HepG2 (cell line): ENCODE results near the gene HDGF. TPM values are rescaled to one million over a fixed set of nuclear protein-coding genes. Genes with fewer than 3 reads are reported as not detected.

ENCODE experiments used
- ATAC-seq: fragments of 200-7000 bp; cut with Tn5 transposase; 3 replicates; pipeline ENCODE4 v1.9.1; 2020; ENCODE audit warnings: mild to moderate bottlenecking, moderate library complexity
- BruUV-seq: library from RNA; stranded (reverse); fragments of 400-500 nt; replicated peaks from 2 replicates; lab custom pipeline; 2021; lab: Mats Ljungman, UMichigan
- CTCF ChIA-PET: fragments of 300-600 bp; formaldehyde crosslinking; extraction: SDS; loops from one replicate; lab custom pipeline; 2021; ENCODE audit warnings: low total read pairs, inconsistent platforms, low intra/inter-chr PET ratio; lab: Yijun Ruan, JAX
- POLR2A ChIA-PET: fragments of 350-600 bp; sonication (Branson Sonifier 250); formaldehyde crosslinking; loops from one replicate; lab custom pipeline; 2020; ENCODE audit warnings: antibody characterized with exemption, inconsistent platforms; lab: Yijun Ruan, JAX
- DNase-seq: peaks from one replicate; pipeline ENCODE4 v3.0.0-alpha.2; 2015; ENCODE audit warnings: low spot score
- FAIRE-seq: peaks from 3 replicates; lab custom pipeline; 2011; peaks lifted over from hg19 to GRCh38; lab: Jason Lieb, UNC
- H2AFZ ChIP-seq: one replicate; pipeline ENCODE4 v1.6.1; 2011; ENCODE audit warnings: low read length, inconsistent platforms
- H3K27ac ChIP-seq: fragments of 300-600 bp; 3 replicates; pipeline ENCODE4 v1.8.0; 2011; ENCODE audit warnings: mixed run types, mild to moderate bottlenecking, mixed read lengths, low read length, inconsistent platforms; ENCODE audit not compliant: insufficient read depth; ENCODE audit errors: extremely low read length
- H3K27me3 ChIP-seq, 2 experiments: fragments of 200-600 bp in 1 of 2; 2 replicates in 1 of 2; 3 replicates in 1 of 2; pipeline versions ENCODE4 v1.6.0 to v1.8.0; 2011; ENCODE audit warnings: low read length in 2 of 2, mild to moderate bottlenecking in 2 of 2, moderate library complexity in 2 of 2, inconsistent platforms in 1 of 2; ENCODE audit not compliant: insufficient read depth in 2 of 2, control insufficient read depth in 1 of 2
- H3K36me3 ChIP-seq, 2 experiments: fragments of 200-600 bp in 1 of 2; replicated peaks in 1 of 2; 2 replicates in 1 of 2; 3 replicates in 1 of 2; pipeline versions ENCODE4 v1.5.1 to v1.8.0; 2011; ENCODE audit warnings: low read length in 2 of 2, inconsistent platforms in 1 of 2; ENCODE audit not compliant: insufficient read depth in 2 of 2, control insufficient read depth in 1 of 2
- H3K4me1 ChIP-seq: 2 replicates; pipeline ENCODE4 v1.5.1; 2012; ENCODE audit warnings: low read length, inconsistent platforms; ENCODE audit not compliant: insufficient read depth
- H3K4me2 ChIP-seq: 2 replicates; pipeline ENCODE4 v1.6.0; 2011; ENCODE audit warnings: low read depth, low read length, inconsistent platforms
- H3K4me3 ChIP-seq, 3 experiments: fragments of 200-600 bp in 1 of 3; sonication (generic), shearing (Covaris generic) in 1 of 3; replicated peaks in 1 of 3; 2 replicates each; pipeline ENCODE4 v1.5.1; 2011 to 2016; ENCODE audit warnings: low read length in 3 of 3, inconsistent platforms in 2 of 3, low read depth in 2 of 3, mild to moderate bottlenecking in 2 of 3, control low read depth in 1 of 3, mixed read lengths in 1 of 3; ENCODE audit not compliant: insufficient read depth in 1 of 3
- H3K79me2 ChIP-seq: one replicate; pipeline ENCODE4 v1.6.1; 2011; ENCODE audit warnings: low read length, inconsistent platforms; ENCODE audit not compliant: insufficient read depth
- H3K9ac ChIP-seq: 2 replicates; pipeline ENCODE4 v1.6.0; 2011; ENCODE audit warnings: mild to moderate bottlenecking, low read depth, low read length, inconsistent platforms; ENCODE audit not compliant: insufficient read depth
- H3K9me3 ChIP-seq: 2 replicates; pipeline ENCODE4 v1.5.1; 2012; ENCODE audit warnings: mild to moderate bottlenecking, low read length
- H4K20me1 ChIP-seq: 2 replicates; pipeline ENCODE4 v1.6.0; 2011; ENCODE audit warnings: inconsistent platforms, mild to moderate bottlenecking, low read length, moderate library complexity; ENCODE audit not compliant: insufficient read depth
- ASH2L ChIP-seq: fragments of 300-600, 200-600 bp; sonication (generic); IDR thresholded peaks from 2 replicates; pipeline ENCODE4 v1.7.0; 2017; ENCODE audit warnings: low read depth, mild to moderate bottlenecking, moderate library complexity, mixed read lengths, low read length; ENCODE audit not compliant: insufficient read length
- BRD4 ChIP-seq: sonication (generic); formaldehyde crosslinking; IDR thresholded peaks from 2 replicates; pipeline ENCODE4 v1.4.0; 2020; ENCODE audit warnings: missing genetic modification reagents
- HES4 ChIP-seq: sonication (generic); formaldehyde crosslinking; IDR thresholded peaks from 2 replicates; pipeline ENCODE4 v1.9.0; 2021; ENCODE audit warnings: mild to moderate bottlenecking, missing genetic modification reagents, borderline replicate concordance
- RFX1 ChIP-seq: fragments of 450-650 bp; IDR thresholded peaks from 2 replicates; pipeline ENCODE4 v1.6.1; 2017
- RFX3 ChIP-seq: IDR thresholded peaks from 2 replicates; pipeline ENCODE4 v1.6.1; 2016; ENCODE audit warnings: missing biosample characterization, missing genetic modification reagents
- SNAPC5 ChIP-seq: sonication (generic); formaldehyde crosslinking; IDR thresholded peaks from 2 replicates; pipeline ENCODE4 v1.8.1; 2023; ENCODE audit warnings: mild to moderate bottlenecking, missing genetic modification reagents, borderline replicate concordance
- TRIM24 ChIP-seq: sonication (generic); formaldehyde crosslinking; IDR thresholded peaks from 2 replicates; pipeline ENCODE4 v1.8.0; 2022; ENCODE audit warnings: mild to moderate bottlenecking, missing genetic modification reagents
- ZNF432 ChIP-seq: sonication (generic); formaldehyde crosslinking; IDR thresholded peaks from 2 replicates; pipeline ENCODE4 v1.5.0; 2020; ENCODE audit warnings: missing genetic modification reagents, mild to moderate bottlenecking, borderline replicate concordance
- ZNF737 ChIP-seq: sonication (generic); formaldehyde crosslinking; IDR thresholded peaks from 2 replicates; pipeline ENCODE4 v1.5.0; 2020; ENCODE audit warnings: missing genetic modification reagents, mild to moderate bottlenecking, borderline replicate concordance
- ZNF746 ChIP-seq: sonication (generic); formaldehyde crosslinking; IDR thresholded peaks from 2 replicates; pipeline ENCODE4 v1.8.0; 2022; ENCODE audit warnings: mild to moderate bottlenecking, missing genetic modification reagents
- ZZZ3 ChIP-seq: sonication (generic); formaldehyde crosslinking; IDR thresholded peaks from 2 replicates; pipeline ENCODE4 v1.4.0; 2020; ENCODE audit warnings: missing genetic modification reagents, mild to moderate bottlenecking, borderline replicate concordance
- WGBS: methylation state at CpG from one replicate; pipeline ENCODE4 v1.1.6; 2017; ENCODE audit warnings: low lambda C conversion rate; 5-methylcytosine and 5-hydroxymethylcytosine counted together
- in situ Hi-C: cut with HindIII; loops from 2 replicates; pipeline ENCODE4 v1.10.0; 2017; ENCODE audit warnings: low pct_unique_long_range_greater_than_20kb; ENCODE audit not compliant: extremely low pct_ligation_motif_present
- intact Hi-C: fragments of 100-400 bp; cut with micrococcal nuclease; formaldehyde crosslinking; loops from one replicate; pipeline ENCODE4 v1.10.0; 2022; ENCODE audit not compliant: unreplicated experiment
- polyA plus RNA-seq, 8 experiments: library from polyadenylated mRNA; depleted of rRNA in 3 of 8; stranded (reverse) in 7 of 8; unstranded in 1 of 8; fragments of >200 nt; fragmentation: Illumina TruSeq in 4 of 8; extraction: Trizol in 4 of 8; gene quantifications; 2 replicates each; pipeline versions ENCODE4 v1.2.1 to v1.2.3, GENCODE V29; 2011 to 2016; ENCODE audit warnings: low read depth in 4 of 8, missing spikeins in 1 of 8, mixed read lengths in 1 of 8; ENCODE audit not compliant: insufficient read depth in 1 of 8
- total RNA-seq, 5 experiments: library from RNA; depleted of rRNA; stranded (reverse); fragments of >200 nt; fragmentation: Illumina TruSeq; extraction: Trizol; gene quantifications; 2 replicates each; pipeline ENCODE4 v1.2.3, GENCODE V29; 2016; ENCODE audit warnings: low read depth in 1 of 5
- TF ChIP-seq, protein P1 (sequence below): sonication (generic); formaldehyde crosslinking; IDR thresholded peaks from 2 replicates; pipeline ENCODE4 v1.8.0; 2022; ENCODE audit warnings: mild to moderate bottlenecking, missing genetic modification reagents

HDGF gene
- total and polyA plus RNA-seq, 2 of the 13 experiments (the other 11 are each of a cell fraction or from before 2014, with no cell fraction given), result 156 to 196 TPM

DNA sequence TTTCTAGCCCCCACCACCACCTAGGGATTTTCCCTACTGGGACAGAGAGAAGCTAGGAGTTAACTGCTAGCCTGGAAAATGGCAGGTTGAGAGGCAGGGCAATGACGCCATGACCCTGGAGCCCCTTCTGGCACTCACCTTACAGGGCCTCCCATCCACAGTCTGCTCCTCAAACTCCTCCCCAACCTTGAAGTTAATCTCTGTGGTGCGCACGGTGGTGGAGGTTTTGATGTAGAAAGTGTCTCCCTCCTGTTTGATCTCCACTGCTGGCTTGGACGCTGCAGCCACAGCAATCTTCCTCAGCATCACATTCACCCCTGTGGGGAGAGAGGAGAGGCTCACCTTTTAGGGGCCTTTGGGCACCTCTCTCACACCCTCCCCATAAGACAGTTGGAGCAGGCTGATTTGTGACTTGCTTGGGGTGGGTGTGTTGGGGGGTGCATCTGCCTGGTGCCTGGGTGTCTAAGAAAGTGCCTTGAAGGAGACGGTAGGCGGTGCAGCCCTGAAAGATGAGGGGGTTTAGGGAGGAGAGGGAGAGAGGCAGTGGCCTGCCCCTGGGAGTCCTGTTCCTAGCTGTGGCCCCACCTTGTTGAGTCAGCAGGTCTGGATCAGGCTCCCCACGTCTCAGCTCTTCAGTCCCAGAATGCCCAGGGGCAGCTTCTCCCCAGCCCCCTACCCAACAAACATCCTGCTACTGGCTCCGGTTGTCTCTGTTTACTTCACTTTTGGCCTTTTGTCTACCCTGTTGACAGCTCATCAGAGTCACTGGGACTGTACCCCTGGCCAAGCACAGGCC is 50.5 kb downstream of the HDGF start:
- in situ Hi-C loops, result no loop called here
- Histone ChIP-seq H3K36me3 (no peaks in the 10 kb centered on the region), H3K9me3 (no peaks in the 10 kb centered on the region), H4K20me1 (no peaks in the 10 kb centered on the region), H2AFZ (no peak overlapping the region), H3K4me1 (peaks cover 26% of the 10 kb centered on the region), H3K9ac (no peak overlapping the region), H3K27me3 (peaks cover 8 to 56% of the 10 kb centered on the region in 2 experiments)
- no peak for ATAC-seq
- no peak for DNase-seq
- no peak for TF ChIP-seq ZNF432 (CRISPR knock-in tag)
- no peak for TF ChIP-seq RFX3 (CRISPR knock-in tag)
- no peak for TF ChIP-seq TRIM24 (CRISPR knock-in tag)
- no peak for TF ChIP-seq BRD4 (CRISPR knock-in tag)
- no peak for TF ChIP-seq SNAPC5
- no peak for TF ChIP-seq ASH2L
- TF ChIP-seq, protein P1, sequence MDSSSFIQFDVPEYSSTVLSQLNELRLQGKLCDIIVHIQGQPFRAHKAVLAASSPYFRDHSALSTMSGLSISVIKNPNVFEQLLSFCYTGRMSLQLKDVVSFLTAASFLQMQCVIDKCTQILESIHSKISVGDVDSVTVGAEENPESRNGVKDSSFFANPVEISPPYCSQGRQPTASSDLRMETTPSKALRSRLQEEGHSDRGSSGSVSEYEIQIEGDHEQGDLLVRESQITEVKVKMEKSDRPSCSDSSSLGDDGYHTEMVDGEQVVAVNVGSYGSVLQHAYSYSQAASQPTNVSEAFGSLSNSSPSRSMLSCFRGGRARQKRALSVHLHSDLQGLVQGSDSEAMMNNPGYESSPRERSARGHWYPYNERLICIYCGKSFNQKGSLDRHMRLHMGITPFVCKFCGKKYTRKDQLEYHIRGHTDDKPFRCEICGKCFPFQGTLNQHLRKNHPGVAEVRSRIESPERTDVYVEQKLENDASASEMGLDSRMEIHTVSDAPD (CRISPR knock-in tag), result no peak
- TF ChIP-seq HES4, result no peak
- no peak for TF ChIP-seq RFX1
- no peak for TF ChIP-seq ZZZ3 (CRISPR knock-in tag)
- TF ChIP-seq ZNF737, result no peak
- no peak for TF ChIP-seq ZNF746 (CRISPR knock-in tag)
- TF ChIP-seq, all 625 proteins: peak for 0
- no peaks in the 10 kb centered on the region for H3K79me2 ChIP-seq
- no peak overlapping the region for H3K27ac ChIP-seq
- intact Hi-C loops, result no loop called here
- no TSS peak for BruUV-seq
- H3K4me3 ChIP-seq, result no peak overlapping the region
- ChIA-PET POLR2A (interaction anchor here (1.2 kb wide), 1 partner anchor 28 kb away, joined by 5 read pairs; the partner anchor contains the start of genes ISG20L2 and METTL25B), CTCF (no interaction called here)
- no peak for FAIRE-seq
- WGBS, result 49% methylated on average over 8 of the region's 8 CpGs
- no peak overlapping the region for H3K4me2 ChIP-seq
